ENCODE data around the gene ERC2.

- TF ChIP-seq, protein P1, sequence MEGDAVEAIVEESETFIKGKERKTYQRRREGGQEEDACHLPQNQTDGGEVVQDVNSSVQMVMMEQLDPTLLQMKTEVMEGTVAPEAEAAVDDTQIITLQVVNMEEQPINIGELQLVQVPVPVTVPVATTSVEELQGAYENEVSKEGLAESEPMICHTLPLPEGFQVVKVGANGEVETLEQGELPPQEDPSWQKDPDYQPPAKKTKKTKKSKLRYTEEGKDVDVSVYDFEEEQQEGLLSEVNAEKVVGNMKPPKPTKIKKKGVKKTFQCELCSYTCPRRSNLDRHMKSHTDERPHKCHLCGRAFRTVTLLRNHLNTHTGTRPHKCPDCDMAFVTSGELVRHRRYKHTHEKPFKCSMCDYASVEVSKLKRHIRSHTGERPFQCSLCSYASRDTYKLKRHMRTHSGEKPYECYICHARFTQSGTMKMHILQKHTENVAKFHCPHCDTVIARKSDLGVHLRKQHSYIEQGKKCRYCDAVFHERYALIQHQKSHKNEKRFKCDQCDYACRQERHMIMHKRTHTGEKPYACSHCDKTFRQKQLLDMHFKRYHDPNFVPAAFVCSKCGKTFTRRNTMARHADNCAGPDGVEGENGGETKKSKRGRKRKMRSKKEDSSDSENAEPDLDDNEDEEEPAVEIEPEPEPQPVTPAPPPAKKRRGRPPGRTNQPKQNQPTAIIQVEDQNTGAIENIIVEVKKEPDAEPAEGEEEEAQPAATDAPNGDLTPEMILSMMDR (conservative IDR thresholded peaks at IDR 0.05; ENCODE audit: low read depth, low read length) = no peak
- no peak for TF ChIP-seq EZH2 (IDR thresholded peaks at IDR 0.05; ENCODE audit: borderline replicate concordance, low read depth, low read length, poor library complexity, severe bottlenecking)
Measured at GRCh38 chr3:55615694-55616295, 852.5 kb downstream of the ERC2 start.

Measured in A673 (cell line).